GM23338 (cell line): ENCODE data around the gene HCLS1. TPM values are rescaled to one million over a fixed set of nuclear protein-coding genes. Genes with fewer than 3 reads are reported as not detected.

ENCODE experiments used
- ATAC-seq: fragments of 200-7000 bp; cut with Tn5 transposase; 3 replicates; pipeline ENCODE4 v1.9.1; 2020
- DNase-seq: peaks from one replicate; pipeline ENCODE4 v3.0.0-alpha.2; 2015; ENCODE audit warnings: low spot score
- H2AFZ ChIP-seq: fragments of 200-600 bp; sonication (generic); 2 replicates; pipeline ENCODE4 v1.8.0; 2016; ENCODE audit warnings: antibody characterized with exemption, mild to moderate bottlenecking, moderate library complexity
- H3F3A ChIP-seq: fragments of 200-600 bp; sonication (generic); replicated peaks from 2 replicates; pipeline ENCODE4 v1.8.0; 2017; ENCODE audit warnings: antibody characterized with exemption, mixed run types, low read depth
- H3K27ac ChIP-seq: fragments of 200-600 bp; sonication (generic); 2 replicates; pipeline ENCODE4 v1.6.1; 2016; ENCODE audit warnings: low read depth
- H3K27me3 ChIP-seq: fragments of 200-600 bp; sonication (generic); 2 replicates; pipeline ENCODE4 v1.8.0; 2016; ENCODE audit warnings: mild to moderate bottlenecking, mixed run types, moderate library complexity; ENCODE audit not compliant: insufficient read depth
- H3K36me3 ChIP-seq: fragments of 200-600 bp; sonication (generic); 2 replicates; pipeline ENCODE4 v1.8.0; 2016; ENCODE audit warnings: mild to moderate bottlenecking; ENCODE audit not compliant: insufficient read depth
- H3K4me1 ChIP-seq: fragments of 200-600 bp; sonication (generic); 2 replicates; pipeline ENCODE4 v1.8.0; 2016; ENCODE audit warnings: mild to moderate bottlenecking, moderate library complexity; ENCODE audit not compliant: insufficient read depth
- H3K4me2 ChIP-seq: fragments of 200-600 bp; sonication (generic); 2 replicates; pipeline ENCODE4 v1.7.1; 2017; ENCODE audit warnings: mixed run types
- H3K4me3 ChIP-seq: fragments of 200-600 bp; sonication (generic); 2 replicates; pipeline ENCODE4 v1.6.1; 2016; ENCODE audit warnings: mixed run types
- H3K79me2 ChIP-seq: fragments of 200-600 bp; sonication (generic); replicated peaks from 2 replicates; pipeline ENCODE4 v1.8.0; 2017; ENCODE audit warnings: mild to moderate bottlenecking; ENCODE audit not compliant: insufficient read depth
- H3K9me2 ChIP-seq: fragments of 200-600 bp; sonication (generic); 2 replicates; pipeline ENCODE4 v1.8.0; 2017; ENCODE audit not compliant: insufficient read depth
- H4K20me1 ChIP-seq: fragments of 200-600 bp; sonication (generic); replicated peaks from 2 replicates; pipeline ENCODE4 v1.8.0; 2017; ENCODE audit warnings: mild to moderate bottlenecking; ENCODE audit not compliant: insufficient read depth
- H3K27ac Mint-ChIP-seq: 2 replicates; pipeline ENCODE4 v1.8.0; 2020; ENCODE audit warnings: inconsistent platforms, mild to moderate bottlenecking, moderate library complexity, mixed read lengths
- H3K27me3 Mint-ChIP-seq: 3 replicates; pipeline ENCODE4 v1.8.0; 2022; ENCODE audit warnings: low read depth, mild to moderate bottlenecking, moderate library complexity, mixed read lengths, inconsistent platforms; ENCODE audit not compliant: insufficient read depth, poor library complexity
- H3K36me3 Mint-ChIP-seq: 3 replicates; pipeline ENCODE4 v1.8.0; 2021; ENCODE audit warnings: low read depth, mild to moderate bottlenecking, inconsistent platforms, moderate library complexity, mixed read lengths
- H3K4me1 Mint-ChIP-seq: 3 replicates; pipeline ENCODE4 v1.8.0; 2020; ENCODE audit warnings: mild to moderate bottlenecking, inconsistent platforms, mixed read lengths
- H3K4me3 Mint-ChIP-seq: 3 replicates; pipeline ENCODE4 v1.8.0; 2021; ENCODE audit warnings: moderate library complexity, mild to moderate bottlenecking, inconsistent platforms, mixed read lengths
- H3K9me3 Mint-ChIP-seq: 3 replicates; pipeline ENCODE4 v1.8.0; 2020; ENCODE audit warnings: moderate library complexity, mild to moderate bottlenecking, inconsistent platforms, mixed read lengths
- CREB1 ChIP-seq: fragments of 250-450 bp; sonication (Bioruptor Pico); IDR thresholded peaks from 2 replicates; pipeline ENCODE4 v1.5.0; 2020; ENCODE audit warnings: low read depth, mild to moderate bottlenecking, moderate library complexity
- CTCF ChIP-seq, 2 experiments: fragments of 200-600 bp in 1 of 2; sonication (generic) in 1 of 2; conservative IDR thresholded peaks; 2 replicates each; pipeline versions ENCODE4 v1.5.1 to v1.6.1; 2016 to 2017; ENCODE audit warnings: antibody characterized with exemption in 2 of 2, low read depth in 2 of 2, mild to moderate bottlenecking in 2 of 2, moderate library complexity in 1 of 2
- EZH2 ChIP-seq: fragments of 200-600 bp; sonication (generic); IDR thresholded peaks from one replicate; pipeline ENCODE4 v1.8.0; 2017; ENCODE audit warnings: antibody characterized with exemption, mild to moderate bottlenecking, low read depth; ENCODE audit not compliant: unreplicated experiment
- EZH2phosphoT487 ChIP-seq: fragments of 200-600 bp; sonication (generic); IDR thresholded peaks from one replicate; pipeline ENCODE4 v1.8.1; 2018; ENCODE audit warnings: antibody characterized with exemption; ENCODE audit not compliant: unreplicated experiment
- JUNB ChIP-seq: IDR thresholded peaks from one replicate; pipeline ENCODE4 v1.6.1; 2016; ENCODE audit warnings: antibody characterized with exemption; ENCODE audit not compliant: unreplicated experiment
- NANOG ChIP-seq: IDR thresholded peaks from 2 replicates; pipeline ENCODE4 v1.6.1; 2016; ENCODE audit warnings: antibody characterized with exemption, borderline replicate concordance
- POLR2AphosphoS5 ChIP-seq: IDR thresholded peaks from 2 replicates; pipeline ENCODE4 v1.6.1; 2016; ENCODE audit warnings: antibody characterized with exemption, low read depth
- STAT1 ChIP-seq: IDR thresholded peaks from one replicate; pipeline ENCODE4 v1.6.1; 2016; ENCODE audit warnings: antibody characterized with exemption; ENCODE audit not compliant: unreplicated experiment
- ZNF114 ChIP-seq: fragments of 250-450 bp; sonication (Bioruptor Pico); IDR thresholded peaks from 2 replicates; pipeline ENCODE4 v1.5.0; 2020; ENCODE audit warnings: mild to moderate bottlenecking, moderate library complexity
- ZNF331 ChIP-seq: fragments of 250-450 bp; sonication (Bioruptor Pico); IDR thresholded peaks from 2 replicates; pipeline ENCODE4 v1.5.0; 2020; ENCODE audit warnings: low read depth, mild to moderate bottlenecking, moderate library complexity
- ZNF462 ChIP-seq: fragments of 250-450 bp; sonication (Bioruptor Pico); IDR thresholded peaks from 2 replicates; pipeline ENCODE4 v1.5.0; 2020; ENCODE audit warnings: mild to moderate bottlenecking, moderate library complexity
- polyA plus RNA-seq: library from polyadenylated mRNA; unstranded; fragments of >200 nt; fragmentation: Nextera tagmentation; extraction: Ambion mirVana; gene quantifications from 2 replicates; pipeline ENCODE4 v1.2.1, GENCODE V29; 2016
- total RNA-seq: library from RNA; depleted of rRNA; stranded (reverse); fragments of >200 nt; shearing (Covaris generic); gene quantifications from 2 replicates; pipeline ENCODE4 v1.2.3, GENCODE V29; 2014

The HCLS1 gene
- total and polyA plus RNA-seq, 2 experiments from 2014 or later: 0.66 to 1.1 TPM

- H3K4me2 ChIP-seq: no peak overlapping the region
- H3K9me2 ChIP-seq: no peaks in the 10 kb centered on the region
- Mint-ChIP-seq H3K36me3 (peaks cover 20% of the 10 kb centered on the region; the same call in 2 of the 3 replicates), H3K27me3 (no peaks in the 10 kb centered on the region), H3K4me1 (no peaks in the 10 kb centered on the region), H3K4me3 (no peak overlapping the region), H3K9me3 (no peaks in the 10 kb centered on the region; the same call in 2 of the 3 replicates), H3K27ac (no peak overlapping the region)
- no peaks in the 10 kb centered on the region for H3F3A ChIP-seq
- H3K4me1 ChIP-seq: no peaks in the 10 kb centered on the region
- H3K27ac ChIP-seq: no peak overlapping the region
- no peaks in the 10 kb centered on the region; the same call in 1 of the 2 replicates for H3K36me3 ChIP-seq
- H2AFZ ChIP-seq: no peak overlapping the region
- no peaks in the 10 kb centered on the region for H3K27me3 ChIP-seq
- no peak overlapping the region for H3K4me3 ChIP-seq
- no peaks in the 10 kb centered on the region for H4K20me1 ChIP-seq
- no peak for TF ChIP-seq EZH2
- TF ChIP-seq POLR2AphosphoS5: no peak
- TF ChIP-seq EZH2phosphoT487: no peak
- no peak for TF ChIP-seq ZNF331
- no peak for TF ChIP-seq CREB1 (CRISPR knock-in tag)
- TF ChIP-seq ZNF462: no peak
- no peak for TF ChIP-seq CTCF (conservative IDR thresholded peaks at IDR 0.05; ENCODE audit: low read depth in 2 of 2)
- TF ChIP-seq ZNF114 (CRISPR knock-in tag): no peak
- TF ChIP-seq JUNB: no peak
- no peak for TF ChIP-seq NANOG
- TF ChIP-seq STAT1: no peak
- ATAC-seq: no peak
- DNase-seq: no peak
- no peaks in the 10 kb centered on the region for H3K79me2 ChIP-seq
Measured at GRCh38 chr3:121698476-121698875, 37.8 kb upstream of the HCLS1 start.
